K562 (cell line): Measurements from ENCODE around the gene HOXD1. TPM values are rescaled to one million over a fixed set of nuclear protein-coding genes. Genes with fewer than 3 reads are reported as not detected.

Experiments used
- ATAC-seq: fragments of 200-7000 bp; cut with Tn5 transposase; 3 replicates; pipeline ENCODE4 v1.9.1; 2020; ENCODE audit warnings: moderate library complexity
- BruUV-seq: library from RNA; stranded (reverse); fragments of 400-500 nt; replicated peaks from 2 replicates; lab custom pipeline; 2021; lab: Mats Ljungman, UMichigan
- CTCF ChIA-PET: fragments of 300-600 bp; formaldehyde crosslinking; extraction: SDS; loops from one replicate; lab custom pipeline; 2021; ENCODE audit warnings: low intra/inter-chr PET ratio; lab: Yijun Ruan, JAX
- POLR2A ChIA-PET: fragments of 300-600, 350-650 bp; sonication (Branson Sonifier 250); formaldehyde crosslinking; extraction: SDS; loops from one replicate; lab custom pipeline; 2021; ENCODE audit warnings: antibody characterized with exemption, inconsistent platforms; lab: Yijun Ruan, JAX
- DNase-seq, 4 experiments: peaks; one replicate each; pipeline versions ENCODE4 v3.0.0 to v3.0.0-alpha.2; 2011 to 2018; ENCODE audit warnings: low spot score in 3 of 4, mixed read lengths in 3 of 4; ENCODE audit errors: extremely low read depth in 1 of 4
- FAIRE-seq: peaks from 2 replicates; lab custom pipeline; 2011; peaks lifted over from hg19 to GRCh38; lab: Jason Lieb, UNC
- H2AFZ ChIP-seq: 2 replicates; pipeline ENCODE4 v1.6.0; 2011; ENCODE audit warnings: low read depth, low read length, control low read depth, inconsistent platforms
- H3K27ac ChIP-seq: fragments of 200-600 bp; 3 replicates; pipeline ENCODE4 v1.8.0; 2011; ENCODE audit warnings: low read depth, mild to moderate bottlenecking, control low read depth, inconsistent platforms, low read length, moderate library complexity, mixed read lengths; ENCODE audit errors: extremely low read depth
- H3K27me3 ChIP-seq, 2 experiments: fragments of 300-600 bp in 1 of 2; 2 replicates in 1 of 2; 3 replicates in 1 of 2; pipeline versions ENCODE4 v1.6.0 to v1.8.0; 2011; ENCODE audit warnings: inconsistent platforms in 2 of 2, low read length in 2 of 2, mild to moderate bottlenecking in 1 of 2, mixed read lengths in 1 of 2, moderate library complexity in 1 of 2; ENCODE audit not compliant: control insufficient read depth in 2 of 2, insufficient read depth in 2 of 2
- H3K36me3 ChIP-seq: fragments of 300-600 bp; 3 replicates; pipeline ENCODE4 v1.8.0; 2011; ENCODE audit warnings: mild to moderate bottlenecking, low read length, inconsistent platforms; ENCODE audit not compliant: control insufficient read depth, insufficient read depth
- H3K4me1 ChIP-seq, 2 experiments: fragments of 200-600 bp in 1 of 2; replicated peaks in 1 of 2; 2 replicates in 1 of 2; 3 replicates in 1 of 2; pipeline versions ENCODE4 v1.5.1 to v1.8.0; 2011; ENCODE audit warnings: inconsistent platforms in 2 of 2, low read length in 2 of 2, mild to moderate bottlenecking in 1 of 2, mixed read lengths in 1 of 2, moderate library complexity in 1 of 2; ENCODE audit not compliant: control insufficient read depth in 2 of 2, insufficient read depth in 2 of 2
- H3K4me2 ChIP-seq: 2 replicates; pipeline ENCODE4 v1.6.1; 2011; ENCODE audit warnings: low read length, control low read depth, inconsistent platforms, mixed read lengths; ENCODE audit not compliant: insufficient read depth
- H3K4me3 ChIP-seq: fragments of 200-600 bp; sonication (generic), shearing (Covaris generic); 2 replicates; pipeline ENCODE4 v1.5.1; 2016; ENCODE audit warnings: control low read depth, inconsistent platforms
- H3K79me2 ChIP-seq: fragments of 200-600 bp; 3 replicates; pipeline ENCODE4 v1.8.0; 2011; ENCODE audit warnings: low read length, inconsistent platforms; ENCODE audit not compliant: control insufficient read depth, insufficient read depth
- H3K9ac ChIP-seq, 2 experiments: 2 replicates each; pipeline versions ENCODE4 v1.6.0 to v1.6.1; 2011; ENCODE audit warnings: low read depth in 2 of 2, low read length in 2 of 2, control low read depth in 1 of 2, inconsistent platforms in 1 of 2, mild to moderate bottlenecking in 1 of 2, mixed read lengths in 1 of 2; ENCODE audit not compliant: insufficient read depth in 1 of 2
- H3K9me1 ChIP-seq: one replicate; pipeline ENCODE4 v1.6.0; 2011; ENCODE audit warnings: inconsistent platforms, mild to moderate bottlenecking, low read length, moderate library complexity; ENCODE audit not compliant: control insufficient read depth, insufficient read depth
- H3K9me3 ChIP-seq: replicated peaks from 2 replicates; pipeline ENCODE4 v1.5.1; 2011; ENCODE audit warnings: low read depth, low read length, inconsistent platforms; ENCODE audit not compliant: control insufficient read depth, insufficient read depth
- H4K20me1 ChIP-seq: replicated peaks from 2 replicates; pipeline ENCODE4 v1.6.1; 2011; ENCODE audit warnings: low read length, inconsistent platforms, mixed read lengths; ENCODE audit not compliant: control insufficient read depth, insufficient read depth
- BACH1 ChIP-seq: fragments of 200-800 bp; sonication (Bioruptor generic); IDR thresholded peaks from 2 replicates; pipeline ENCODE4 v1.6.1; 2016; ENCODE audit warnings: missing genetic modification characterization, missing compliant biosample characterization
- BRF1 ChIP-seq: IDR thresholded peaks from 3 replicates; pipeline ENCODE4 v1.6.1; 2011; ENCODE audit warnings: borderline replicate concordance, mild to moderate bottlenecking; ENCODE audit not compliant: insufficient read length; ENCODE audit errors: extremely low read depth
- CBFA2T3 ChIP-seq: fragments of 450-650 bp; IDR thresholded peaks from 2 replicates; pipeline ENCODE4 v1.6.1; 2017
- ETV6 ChIP-seq, 3 experiments: fragments of 150-350 bp in 1 of 3; sonication (generic) in 1 of 3; formaldehyde crosslinking in 1 of 3; IDR thresholded peaks; 2 replicates each; pipeline versions ENCODE4 v1.6.1 to v1.8.0; 2014 to 2022; ENCODE audit warnings: borderline replicate concordance in 2 of 3, low read depth in 2 of 3, antibody characterized with exemption in 1 of 3, low read length in 1 of 3, mild to moderate bottlenecking in 1 of 3, missing genetic modification reagents in 1 of 3
- GABPB1 ChIP-seq: sonication (generic); formaldehyde crosslinking; IDR thresholded peaks from 2 replicates; pipeline ENCODE4 v1.8.0; 2022; ENCODE audit warnings: mild to moderate bottlenecking, missing genetic modification reagents
- NFE2 ChIP-seq: IDR thresholded peaks from 2 replicates; pipeline ENCODE4 v1.6.1; 2014; ENCODE audit warnings: antibody characterized with exemption, low read depth
- NR2C1 ChIP-seq, 2 experiments: fragments of 450-650 bp; IDR thresholded peaks; 2 replicates each; pipeline ENCODE4 v1.6.1; 2017; ENCODE audit warnings: mild to moderate bottlenecking in 2 of 2, antibody characterized with exemption in 1 of 2, inconsistent platforms in 1 of 2, missing compliant biosample characterization in 1 of 2, missing genetic modification characterization in 1 of 2
- PTTG1 ChIP-seq: fragments of 450-650 bp; IDR thresholded peaks from 2 replicates; pipeline ENCODE4 v1.6.1; 2016; ENCODE audit warnings: low read depth, mild to moderate bottlenecking, missing genetic modification characterization, missing compliant biosample characterization
- SAFB ChIP-seq: fragments of 200-400 bp; formaldehyde crosslinking; IDR thresholded peaks from 2 replicates; pipeline ENCODE4 v1.6.1; 2017; ENCODE audit warnings: low read depth, low read length, borderline replicate concordance
- ZNF212 ChIP-seq: fragments of 450-650 bp; formaldehyde crosslinking; IDR thresholded peaks from 2 replicates; pipeline ENCODE4 v1.4.0; 2020; ENCODE audit warnings: mild to moderate bottlenecking
- ZNF780A ChIP-seq: fragments of 250-450 bp; sonication (Bioruptor Pico); IDR thresholded peaks from 2 replicates; pipeline ENCODE4 v1.5.0; 2021; ENCODE audit warnings: mild to moderate bottlenecking
- WGBS: fragments of 100-300 bp; shearing (Covaris generic); methylation state at CpG from one replicate; pipeline ENCODE4 v1.1.6; 2016; ENCODE audit warnings: low coverage, mixed read lengths; ENCODE audit not compliant: insufficient coverage; ENCODE audit errors: missing lambda C conversion rate; 5-methylcytosine and 5-hydroxymethylcytosine counted together
- in situ Hi-C: fragments of 300-500 bp; cut with MboI; formaldehyde crosslinking; loops from 4 replicates; pipeline ENCODE4 v1.15.0; 2018; ENCODE audit warnings: inconsistent platforms, mixed read lengths
- intact Hi-C: fragments of 100-400 bp; cut with micrococcal nuclease; formaldehyde crosslinking; loops from 2 replicates; pipeline ENCODE4 v1.14.2; 2022
- polyA plus RNA-seq, 8 experiments: library from polyadenylated mRNA; depleted of rRNA in 4 of 8; stranded (reverse) in 5 of 8; unstranded in 3 of 8; fragments of >200 nt; fragmentation: Nextera tagmentation in 2 of 8; fragmentation: Illumina TruSeq in 1 of 8; extraction: Ambion mirVana in 2 of 8; extraction: Trizol in 1 of 8; gene quantifications; 2 replicates each; pipeline versions ENCODE4 v1.2.1 to v1.2.3, GENCODE V29; 2011 to 2014; ENCODE audit warnings: inconsistent platforms in 1 of 8, missing spikeins in 1 of 8
- total RNA-seq, 7 experiments: library from RNA; depleted of rRNA in 6 of 7; stranded (reverse); fragments of >200 nt in 6 of 7; fragmentation: Illumina TruSeq in 2 of 7; extraction: Trizol in 2 of 7; gene quantifications; 2 replicates each; pipeline versions ENCODE4 v1.2.1 to v1.2.3, GENCODE V29; 2011 to 2021; ENCODE audit warnings: low replicate concordance in 1 of 7
- TF ChIP-seq, protein P1 (sequence below), 2 experiments: IDR thresholded peaks; 2 replicates each; pipeline ENCODE4 v1.6.1; 2011; ENCODE audit warnings: borderline replicate concordance in 1 of 2, control low read depth in 1 of 2, low read depth in 1 of 2, low read length in 1 of 2, mild to moderate bottlenecking in 1 of 2, mixed read lengths in 1 of 2, moderate library complexity in 1 of 2; ENCODE audit not compliant: insufficient read depth in 1 of 2, insufficient read length in 1 of 2, poor library complexity in 1 of 2, severe bottlenecking in 1 of 2; ENCODE audit errors: extremely low read depth in 1 of 2
- TF ChIP-seq, protein P2 (sequence below): sonication (generic); formaldehyde crosslinking; IDR thresholded peaks from 2 replicates; pipeline ENCODE4 v1.8.0; 2022; ENCODE audit warnings: mild to moderate bottlenecking, low read depth, missing genetic modification reagents
- TF ChIP-seq, protein P3 (sequence below): fragments of 250-450 bp; sonication (Bioruptor Pico); IDR thresholded peaks from 2 replicates; pipeline ENCODE4 v1.4.0; 2020; ENCODE audit warnings: mild to moderate bottlenecking, moderate library complexity

HOXD1 gene
- total and polyA plus RNA-seq, 9 of the 15 experiments (the other 6 are each of a cell fraction or from before 2014, with no cell fraction given) = not detected

DNA sequence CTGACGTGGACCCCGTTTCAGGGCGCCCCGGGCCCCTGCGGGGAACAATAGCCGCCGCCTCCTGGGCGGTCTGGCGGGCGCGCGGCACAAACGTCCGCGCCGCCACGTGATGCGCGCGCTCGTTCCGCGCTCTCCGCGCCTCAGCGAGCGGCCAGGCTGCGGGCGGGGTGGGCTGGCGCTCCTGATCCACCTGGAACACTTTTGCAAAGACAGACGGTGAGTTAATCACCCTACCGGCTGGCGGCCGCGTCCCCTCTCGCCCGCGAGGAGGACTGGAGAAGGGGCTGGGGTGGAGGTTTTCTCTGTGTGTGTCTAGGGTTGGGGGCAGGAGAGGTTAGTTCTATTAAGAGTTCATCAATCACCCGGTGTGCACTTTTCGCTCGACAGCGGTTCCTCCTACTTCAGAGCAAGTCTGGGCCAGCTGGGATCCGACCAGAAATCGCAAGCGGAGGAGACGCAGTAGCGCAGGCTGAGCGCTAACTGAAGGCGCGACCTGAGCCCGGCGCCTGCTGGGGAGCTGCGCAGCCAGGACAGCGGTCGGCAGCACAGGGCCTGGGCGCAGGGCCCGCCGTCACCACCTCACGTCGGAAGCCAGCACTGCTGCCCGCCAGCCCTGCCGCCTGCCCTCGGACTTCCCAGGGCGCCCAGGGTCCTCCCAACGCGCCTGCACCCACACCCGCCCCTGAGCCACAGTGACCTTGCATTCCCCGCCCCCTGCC lies 10.3 kb upstream of the HOXD1 start:
- CTCF ChIA-PET = no interaction called here
- TF ChIP-seq ETV6 (IDR thresholded peaks at IDR 0.05; ENCODE audit: borderline replicate concordance in 1 of 2, low read depth in 2 of 2, low read length in 1 of 2) (no peak), ETV6 (CRISPR knock-in tag; IDR thresholded peaks at IDR 0.05; ENCODE audit: borderline replicate concordance) (no peak), NR2C1 (IDR thresholded peaks at IDR 0.05) (no peak), NR2C1 (tag; IDR thresholded peaks at IDR 0.05) (no peak), PTTG1 (tag) (no peak), GABPB1 (no peak), BRF1 (no peak), SAFB (no peak), ZNF212 (CRISPR knock-in tag) (no peak), ZNF780A (CRISPR knock-in tag) (no peak), BACH1 (tag) (no peak), NFE2 (no peak), CBFA2T3 (no peak)
- TF ChIP-seq, protein P1, sequence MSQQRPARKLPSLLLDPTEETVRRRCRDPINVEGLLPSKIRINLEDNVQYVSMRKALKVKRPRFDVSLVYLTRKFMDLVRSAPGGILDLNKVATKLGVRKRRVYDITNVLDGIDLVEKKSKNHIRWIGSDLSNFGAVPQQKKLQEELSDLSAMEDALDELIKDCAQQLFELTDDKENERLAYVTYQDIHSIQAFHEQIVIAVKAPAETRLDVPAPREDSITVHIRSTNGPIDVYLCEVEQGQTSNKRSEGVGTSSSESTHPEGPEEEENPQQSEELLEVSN (IDR thresholded peaks at IDR 0.05; ENCODE audit: borderline replicate concordance in 1 of 2, extremely low read depth in 1 of 2, insufficient read depth in 1 of 2, insufficient read length in 1 of 2, low read depth in 1 of 2, low read length in 1 of 2, poor library complexity in 1 of 2, severe bottlenecking in 1 of 2) = peak in 1 of 2 experiments; percentile 45
- TF ChIP-seq, protein P2, sequence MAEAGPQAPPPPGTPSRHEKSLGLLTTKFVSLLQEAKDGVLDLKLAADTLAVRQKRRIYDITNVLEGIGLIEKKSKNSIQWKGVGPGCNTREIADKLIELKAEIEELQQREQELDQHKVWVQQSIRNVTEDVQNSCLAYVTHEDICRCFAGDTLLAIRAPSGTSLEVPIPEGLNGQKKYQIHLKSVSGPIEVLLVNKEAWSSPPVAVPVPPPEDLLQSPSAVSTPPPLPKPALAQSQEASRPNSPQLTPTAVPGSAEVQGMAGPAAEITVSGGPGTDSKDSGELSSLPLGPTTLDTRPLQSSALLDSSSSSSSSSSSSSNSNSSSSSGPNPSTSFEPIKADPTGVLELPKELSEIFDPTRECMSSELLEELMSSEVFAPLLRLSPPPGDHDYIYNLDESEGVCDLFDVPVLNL (CRISPR knock-in tag) = no peak
- TF ChIP-seq, protein P3, sequence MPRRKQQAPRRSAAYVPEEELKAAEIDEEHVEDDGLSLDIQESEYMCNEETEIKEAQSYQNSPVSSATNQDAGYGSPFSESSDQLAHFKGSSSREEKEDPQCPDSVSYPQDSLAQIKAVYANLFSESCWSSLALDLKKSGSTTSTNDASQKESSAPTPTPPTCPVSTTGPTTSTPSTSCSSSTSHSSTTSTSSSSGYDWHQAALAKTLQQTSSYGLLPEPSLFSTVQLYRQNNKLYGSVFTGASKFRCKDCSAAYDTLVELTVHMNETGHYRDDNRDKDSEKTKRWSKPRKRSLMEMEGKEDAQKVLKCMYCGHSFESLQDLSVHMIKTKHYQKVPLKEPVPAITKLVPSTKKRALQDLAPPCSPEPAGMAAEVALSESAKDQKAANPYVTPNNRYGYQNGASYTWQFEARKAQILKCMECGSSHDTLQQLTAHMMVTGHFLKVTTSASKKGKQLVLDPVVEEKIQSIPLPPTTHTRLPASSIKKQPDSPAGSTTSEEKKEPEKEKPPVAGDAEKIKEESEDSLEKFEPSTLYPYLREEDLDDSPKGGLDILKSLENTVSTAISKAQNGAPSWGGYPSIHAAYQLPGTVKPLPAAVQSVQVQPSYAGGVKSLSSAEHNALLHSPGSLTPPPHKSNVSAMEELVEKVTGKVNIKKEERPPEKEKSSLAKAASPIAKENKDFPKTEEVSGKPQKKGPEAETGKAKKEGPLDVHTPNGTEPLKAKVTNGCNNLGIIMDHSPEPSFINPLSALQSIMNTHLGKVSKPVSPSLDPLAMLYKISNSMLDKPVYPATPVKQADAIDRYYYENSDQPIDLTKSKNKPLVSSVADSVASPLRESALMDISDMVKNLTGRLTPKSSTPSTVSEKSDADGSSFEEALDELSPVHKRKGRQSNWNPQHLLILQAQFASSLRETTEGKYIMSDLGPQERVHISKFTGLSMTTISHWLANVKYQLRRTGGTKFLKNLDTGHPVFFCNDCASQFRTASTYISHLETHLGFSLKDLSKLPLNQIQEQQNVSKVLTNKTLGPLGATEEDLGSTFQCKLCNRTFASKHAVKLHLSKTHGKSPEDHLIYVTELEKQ (CRISPR knock-in tag) = no peak

More for the DNA sequence above, 10.3 kb upstream of the HOXD1 start:
- Histone ChIP-seq H3K4me2 (no peak overlapping the region), H3K27me3 (peaks cover 56 to 62% of the 10 kb centered on the region in 2 experiments), H3K79me2 (no peaks in the 10 kb centered on the region), H3K4me3 (no peak overlapping the region), H3K9me1 (no peaks in the 10 kb centered on the region), H3K36me3 (no peaks in the 10 kb centered on the region), H2AFZ (no peak overlapping the region), H4K20me1 (no peaks in the 10 kb centered on the region; the same call in 1 of the 2 replicates), H3K9ac (no peak overlapping the region), H3K4me1 (peaks cover 0 to 20% of the 10 kb centered on the region in 2 experiments; a peak in 2 of 5 replicates), H3K9me3 (no peaks in the 10 kb centered on the region), H3K27ac (no peak overlapping the region)
- intact Hi-C loops (no loop called here), in situ Hi-C loops (no loop called here)
- BruUV-seq = no TSS peak
- 10% methylated on average over 63 of the region's 68 CpGs for WGBS
- DNase-seq = peak in 1 of 4 experiments; percentile 14
- POLR2A ChIA-PET = interaction anchor here (0.7 kb wide), 1 partner anchor 39 kb away, joined by 3 read pairs; no protein-coding TSS in a partner anchor
- FAIRE-seq = no peak
- ATAC-seq = peak; percentile 42
